Middle frontal gyrus (tissue), 1 donor: ENCODE data around the gene DACH1.

Source experiments
- DNase-seq: peaks from one replicate; pipeline ENCODE4 v3.0.0-alpha.2; 2015; ENCODE audit warnings: low spot score; ENCODE audit errors: extremely low spot score

DACH1 gene

GRCh38 chr13:71626421-71627117 is 240.4 kb downstream of the DACH1 start:
- DNase-seq, result no peak

GRCh38 chr13:71625694-71626093 is 241.3 kb downstream of the DACH1 start:
- no peak for DNase-seq

- DNase-seq, result no peak
Observed at GRCh38 chr13:71624653-71625600, 242.1 kb downstream of the DACH1 start.

- no peak for DNase-seq
Observed at GRCh38 chr13:71621174-71622124, 245.6 kb downstream of the DACH1 start.

- DNase-seq, result no peak
Observed at GRCh38 chr13:71619096-71619495, 247.9 kb downstream of the DACH1 start.

GRCh38 chr13:71618159-71618558 is 248.8 kb downstream of the DACH1 start:
- DNase-seq, result no peak

- DNase-seq, result no peak
Observed at GRCh38 chr13:71617265-71617664, 249.7 kb downstream of the DACH1 start.

- no peak for DNase-seq
Observed at GRCh38 chr13:71613066-71613745, 253.8 kb downstream of the DACH1 start.

- no peak for DNase-seq
Observed at GRCh38 chr13:71611292-71611691, 255.7 kb downstream of the DACH1 start.

- no peak for DNase-seq
Observed at GRCh38 chr13:71610876-71611275, 256.1 kb downstream of the DACH1 start.

- no peak for DNase-seq
Observed at GRCh38 chr13:71609271-71609670, 257.7 kb downstream of the DACH1 start.

GRCh38 chr13:71607575-71607974 is 259.4 kb downstream of the DACH1 start:
- no peak for DNase-seq

- no peak for DNase-seq
Observed at GRCh38 chr13:71606818-71607217, 260.2 kb downstream of the DACH1 start.

- no peak for DNase-seq
Observed at GRCh38 chr13:71605744-71606143, 261.3 kb downstream of the DACH1 start.

- DNase-seq, result no peak
Observed at GRCh38 chr13:71603255-71603654, 263.7 kb downstream of the DACH1 start.

- no peak for DNase-seq
Observed at GRCh38 chr13:71602344-71602743, 264.7 kb downstream of the DACH1 start.

GRCh38 chr13:71597150-71597549 is 269.9 kb downstream of the DACH1 start:
- DNase-seq, result no peak

- no peak for DNase-seq
Observed at GRCh38 chr13:71596116-71596515, 270.9 kb downstream of the DACH1 start.

GRCh38 chr13:71593566-71593965 is 273.4 kb downstream of the DACH1 start:
- DNase-seq, result no peak

- DNase-seq, result no peak
Observed at GRCh38 chr13:71591374-71591773, 275.6 kb downstream of the DACH1 start.

GRCh38 chr13:71590654-71591148 is 276.3 kb downstream of the DACH1 start:
- DNase-seq, result no peak
